ENCODE data around the gene KIF18A. TPM values are rescaled to one million over a fixed set of nuclear protein-coding genes. Genes with fewer than 3 reads are reported as not detected.

KIF18A gene
- total RNA-seq, 4 donors from 2014 or later = 2.9 to 6.6 (median 4.2) TPM

GRCh38 chr11:28110821-28111200 lies 2.9 kb upstream of the KIF18A start:
- no peaks in the 10 kb centered on the region for H3K27me3 ChIP-seq
- peak overlapping the region; percentile 70 for H3K27ac ChIP-seq
- H3K4me1 ChIP-seq = peaks cover 41% of the 10 kb centered on the region

GRCh38 chr11:28110108-28110820 lies 2.3 kb upstream of the KIF18A start:
- peak; percentile 77 to 90 for DNase-seq (ENCODE audit: low spot score in 2 of 2)
- H3K9me3 ChIP-seq = no peaks in the 10 kb centered on the region
- TF ChIP-seq CTCF (IDR thresholded peaks at IDR 0.05) (no peak), POLR2AphosphoS5 (IDR thresholded peaks at IDR 0.05) (peak in 2 of 3 donors; percentile 9 to 42)
- H3K4me3 ChIP-seq = peak overlapping the region; percentile 64
- no peaks in the 10 kb centered on the region for H3K27me3 ChIP-seq
- H3K36me3 ChIP-seq = peaks cover 10% of the 10 kb centered on the region
- whole genome bisulfite sequencing = under 1% methylated on average over 29 of the region's 31 CpGs
- H3K27ac ChIP-seq = peak overlapping the region; percentile 70
- H3K4me1 ChIP-seq = peaks cover 41% of the 10 kb centered on the region

More at GRCh38 chr11:28110821-28111200, 2.9 kb upstream of the KIF18A start:
- Histone ChIP-seq H3K9me3 (no peaks in the 10 kb centered on the region), H3K36me3 (peaks cover 15% of the 10 kb centered on the region), H3K4me3 (peak overlapping the region; percentile 64)
- no peak for DNase-seq (ENCODE audit: low spot score in 2 of 2)
- TF ChIP-seq POLR2A (IDR thresholded peaks at IDR 0.05) (no peak), CTCF (IDR thresholded peaks at IDR 0.05) (no peak)

GRCh38 chr11:28108958-28109357 lies 1.0 kb upstream of the KIF18A start:
- H3K4me3 ChIP-seq = peak overlapping the region; percentile 64
- peaks cover 41% of the 10 kb centered on the region for H3K4me1 ChIP-seq
- peaks cover 3% of the 10 kb centered on the region for H3K36me3 ChIP-seq
- no peak for TF ChIP-seq CTCF (IDR thresholded peaks at IDR 0.05)
- TF ChIP-seq POLR2A (IDR thresholded peaks at IDR 0.05) = no peak
- TF ChIP-seq POLR2AphosphoS5 (IDR thresholded peaks at IDR 0.05) = no peak
- TF ChIP-seq EP300 (IDR thresholded peaks at IDR 0.05) = no peak
- no peaks in the 10 kb centered on the region for H3K27me3 ChIP-seq
- 39% methylated on average over 3 of the region's 3 CpGs for WGBS
- peak overlapping the region; percentile 81 for H3K27ac ChIP-seq
- no peak for DNase-seq (ENCODE audit: low spot score in 2 of 2)
- H3K9me3 ChIP-seq = no peaks in the 10 kb centered on the region

GRCh38 chr11:28107191-28107749 lies 686 bp downstream of the KIF18A start:
- Histone ChIP-seq H3K4me3 (peak overlapping the region; percentile 64), H3K4me1 (peaks cover 41% of the 10 kb centered on the region), H3K27ac (peak overlapping the region; percentile 81), H3K9me3 (no peaks in the 10 kb centered on the region), H3K27me3 (no peaks in the 10 kb centered on the region), H3K36me3 (no peaks in the 10 kb centered on the region)
- TF ChIP-seq EP300 (IDR thresholded peaks at IDR 0.05) (no peak), POLR2A (IDR thresholded peaks at IDR 0.05) (no peak), POLR2AphosphoS5 (IDR thresholded peaks at IDR 0.05) (no peak), CTCF (IDR thresholded peaks at IDR 0.05) (no peak)
- 2% methylated on average over 11 of the region's 11 CpGs for WGBS
- DNase-seq (ENCODE audit: low spot score in 2 of 2) = no peak

GRCh38 chr11:28106353-28107043 lies 1.5 kb downstream of the KIF18A start:
- H3K36me3 ChIP-seq = no peaks in the 10 kb centered on the region
- TF ChIP-seq POLR2A (IDR thresholded peaks at IDR 0.05) (no peak), CTCF (IDR thresholded peaks at IDR 0.05) (no peak), EP300 (IDR thresholded peaks at IDR 0.05) (no peak), POLR2AphosphoS5 (IDR thresholded peaks at IDR 0.05) (no peak)
- WGBS = 83% methylated on average over 14 of the region's 14 CpGs
- no peak overlapping the region for H3K4me3 ChIP-seq
- no peaks in the 10 kb centered on the region for H3K9me3 ChIP-seq
- peaks cover 36% of the 10 kb centered on the region for H3K4me1 ChIP-seq
- no peak overlapping the region for H3K27ac ChIP-seq
- no peaks in the 10 kb centered on the region for H3K27me3 ChIP-seq
- DNase-seq (ENCODE audit: low spot score in 2 of 2) = no peak
